GM21529 (cell line): ENCODE results near the gene CPSF4.
"Not testable (repeated sequence)": the region's sequence is repeated elsewhere in the genome, so short reads cannot be mapped to it uniquely, and the experiment has no call there.

ENCODE experiments used
- ATAC-seq: cut with Tn5 transposase; IDR thresholded peaks from one replicate; pipeline ENCODE4 v1.9.1; 2021; ENCODE audit not compliant: unreplicated experiment

CPSF4 gene

DNA sequence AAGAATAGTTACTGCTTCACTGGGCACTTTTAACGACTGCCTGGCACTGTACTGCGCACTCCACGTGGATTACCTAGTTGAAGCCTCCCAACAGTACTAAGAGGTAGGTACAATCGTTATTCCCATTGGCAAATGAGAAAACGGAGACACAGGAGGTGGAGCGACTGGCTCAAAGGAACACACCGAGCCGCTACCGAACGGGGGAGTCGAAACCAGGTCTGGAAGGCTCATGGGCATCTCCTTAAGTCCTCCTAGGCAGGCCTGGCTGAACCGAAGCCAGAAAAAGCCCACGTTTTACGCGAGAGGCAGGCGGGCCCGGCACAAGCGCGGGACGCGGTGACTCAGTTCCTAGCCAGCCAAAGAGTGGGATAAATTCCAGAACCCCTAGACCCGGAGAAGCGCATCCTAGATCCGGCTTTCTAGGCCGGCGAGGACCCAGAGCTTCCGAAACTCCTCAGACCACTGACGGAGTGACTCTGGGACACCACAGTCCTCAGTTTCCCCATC lies 30.8 kb upstream of the CPSF4 start:
- ATAC-seq, result no peak

- ATAC-seq, result peak; percentile 73
Observed at GRCh38 chr7:99408379-99409191, 30.2 kb upstream of the CPSF4 start, which contains the start of the genes BUD31 and PDAP1. TSS of gene BUD31 (plus strand) at chr7:99408969. CDS start at chr7:99411093, 2,124 bp downstream. TSS of gene PDAP1 (minus strand) at chr7:99408597. CDS start at chr7:99408548, 49 bp downstream.

GRCh38 chr7:99409192-99409572 lies 29.6 kb upstream of the CPSF4 start:
- ATAC-seq, result peak; percentile 6

DNA sequence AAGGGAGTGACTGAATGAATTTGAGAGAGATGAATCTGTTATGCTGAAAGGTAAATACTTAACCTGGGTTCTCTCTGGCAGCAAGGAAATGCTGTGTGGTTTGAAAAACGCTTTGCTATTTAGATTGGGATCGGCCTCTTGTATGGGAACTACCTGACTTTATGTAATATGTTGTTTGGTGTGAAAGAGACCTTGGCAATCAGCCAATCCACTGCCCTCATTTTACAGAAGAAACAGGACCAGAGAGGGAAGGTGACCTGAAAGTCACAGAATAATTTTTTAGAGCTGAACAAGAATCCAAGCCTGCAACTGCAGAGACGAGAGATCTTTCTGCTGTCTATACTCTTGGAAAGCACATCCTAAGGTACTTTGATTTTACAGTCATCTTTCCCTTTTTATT lies 28.9 kb upstream of the CPSF4 start:
- ATAC-seq, result no peak

GRCh38 chr7:99410635-99411034 lies 28.1 kb upstream of the CPSF4 start:
- ATAC-seq, result no peak

GRCh38 chr7:99415513-99416127 lies 23.1 kb upstream of the CPSF4 start:
- ATAC-seq, result not testable (repeated sequence)

- ATAC-seq, result no peak
Observed at GRCh38 chr7:99418260-99418659, 20.5 kb upstream of the CPSF4 start.

DNA sequence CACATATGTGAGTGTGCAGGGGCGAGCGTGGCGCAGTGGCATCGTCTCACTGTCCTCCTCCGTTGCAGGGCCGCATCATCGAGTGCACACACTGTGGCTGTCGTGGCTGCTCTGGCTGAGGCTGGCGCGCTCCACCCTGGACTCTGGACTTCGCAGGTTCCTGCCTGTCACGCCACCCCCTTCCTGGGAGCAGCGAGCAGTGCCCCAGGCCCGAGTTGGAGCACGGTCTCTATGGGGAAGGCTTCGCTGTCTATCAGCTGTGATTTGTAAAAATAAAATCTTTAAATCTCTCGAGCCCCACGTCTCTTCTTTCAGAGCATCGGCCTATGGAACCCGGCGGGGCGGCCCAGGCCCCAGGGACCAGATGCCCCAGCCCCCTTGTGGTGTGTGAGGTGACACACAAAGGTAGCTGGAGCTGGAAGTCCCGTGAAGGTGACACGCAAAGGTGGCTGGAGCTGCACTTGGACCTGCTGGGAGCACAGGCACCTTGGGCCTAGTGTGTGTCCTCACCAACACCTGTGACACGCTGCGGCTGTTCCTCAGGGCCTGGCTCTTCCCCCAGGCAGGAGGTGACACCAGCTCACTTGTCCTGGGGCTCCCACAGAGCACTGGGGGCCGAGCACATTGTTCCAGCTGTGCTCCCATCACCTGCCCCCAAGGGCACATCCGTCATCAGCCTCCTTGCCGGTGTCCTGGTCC lies 19.3 kb upstream of the CPSF4 start:
- ATAC-seq, result no peak

DNA sequence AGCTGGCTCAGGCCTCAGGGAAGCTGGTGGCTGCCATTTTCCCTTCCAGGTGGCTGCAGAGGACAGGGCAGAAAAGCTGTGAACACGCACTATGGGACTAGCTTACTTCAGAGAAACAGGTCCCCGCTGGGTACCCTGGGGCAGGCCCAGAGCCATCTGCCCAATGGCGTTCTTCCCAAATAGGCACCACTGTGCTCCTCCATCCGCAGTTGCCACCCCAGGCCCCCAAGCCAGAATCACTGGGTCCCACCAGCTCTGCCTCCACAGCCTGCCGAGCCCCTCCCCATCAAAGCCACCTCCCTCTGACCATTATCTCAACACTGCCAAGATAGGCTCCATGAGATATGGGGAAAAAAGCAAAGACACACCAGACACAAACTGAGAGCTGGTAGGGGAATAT lies 18.5 kb upstream of the CPSF4 start:
- no peak for ATAC-seq

DNA sequence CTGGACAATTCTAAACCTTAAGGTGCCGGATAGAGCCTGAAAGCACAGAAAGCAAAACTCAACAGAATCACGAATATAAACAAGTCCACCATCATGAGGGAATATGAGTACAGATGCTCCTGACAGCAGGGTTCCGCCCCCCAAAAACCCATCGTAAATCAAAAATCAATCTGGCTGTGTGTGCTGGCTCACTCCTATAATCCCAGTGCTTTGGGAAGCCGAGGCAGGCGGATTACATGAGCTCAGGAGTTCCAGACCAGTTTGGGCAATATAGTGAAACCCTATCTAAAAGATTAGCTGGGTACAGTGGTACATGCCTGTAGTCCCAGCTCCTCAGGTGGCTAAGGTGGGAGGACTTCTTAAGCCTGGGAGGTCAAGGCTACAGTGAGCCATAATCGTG lies 17.8 kb upstream of the CPSF4 start:
- no peak for ATAC-seq

DNA sequence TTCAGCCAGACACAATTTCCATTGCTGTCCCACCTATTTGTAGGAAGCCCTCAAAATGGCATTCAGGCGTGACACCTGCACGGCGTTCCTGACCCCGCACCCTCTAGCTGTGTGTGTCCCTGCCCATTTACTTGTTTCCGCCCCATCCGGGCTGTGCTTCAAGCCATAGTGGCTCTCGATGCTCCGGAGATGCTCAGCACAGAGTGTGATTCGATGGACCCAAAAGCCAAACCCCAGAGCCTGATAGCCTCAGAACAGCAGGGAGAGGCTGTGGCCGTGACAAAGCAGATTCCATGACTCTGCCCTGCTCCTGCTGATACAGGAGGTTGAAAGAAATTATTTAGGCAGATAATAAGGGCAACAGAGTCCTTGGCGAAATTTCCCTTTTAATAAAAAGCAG lies 16.6 kb upstream of the CPSF4 start:
- ATAC-seq, result no peak

DNA sequence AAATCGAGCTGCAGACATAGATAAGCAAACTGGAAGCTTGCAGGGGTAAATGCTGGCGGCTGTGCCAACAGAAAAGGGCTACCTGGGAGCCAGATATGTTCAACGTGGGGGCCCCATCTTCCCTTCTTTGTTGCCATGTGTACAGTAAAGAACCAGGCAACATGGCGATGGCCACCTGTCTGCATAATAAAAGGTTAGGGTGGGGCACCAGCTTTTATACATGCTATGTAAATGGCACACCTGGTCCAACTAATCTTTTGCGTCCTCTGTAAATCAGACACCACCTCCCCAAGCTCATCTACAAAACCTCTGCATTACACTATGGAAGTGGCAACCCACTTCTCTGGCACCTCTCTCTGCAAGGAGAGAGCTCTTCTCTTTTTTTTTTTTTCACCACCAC lies 16.1 kb upstream of the CPSF4 start:
- no peak for ATAC-seq

- no peak for ATAC-seq
Observed at GRCh38 chr7:99424932-99425730, 13.6 kb upstream of the CPSF4 start.

GRCh38 chr7:99428972-99429566 lies 9.7 kb upstream of the CPSF4 start:
- ATAC-seq, result no peak

DNA sequence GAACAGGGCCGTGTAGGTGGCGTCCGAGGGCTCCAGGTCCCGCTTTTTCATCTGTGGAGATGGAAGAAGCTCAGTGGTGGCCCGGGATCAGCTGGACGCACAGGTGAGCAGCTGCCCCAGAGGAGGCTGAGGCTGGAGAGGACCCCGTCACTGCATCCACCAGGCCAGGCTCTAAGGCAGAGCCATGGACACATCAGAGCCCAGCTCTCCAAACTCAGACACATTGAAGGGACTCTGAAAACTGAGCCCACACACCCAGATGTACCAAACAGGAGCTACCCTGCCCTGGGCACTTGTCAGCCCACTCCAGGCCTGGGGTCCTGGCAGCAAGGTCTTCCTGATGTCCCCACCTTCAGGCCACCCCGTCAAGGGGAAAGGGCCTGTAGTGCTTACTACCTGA lies 9.0 kb upstream of the CPSF4 start:
- ATAC-seq, result no peak

DNA sequence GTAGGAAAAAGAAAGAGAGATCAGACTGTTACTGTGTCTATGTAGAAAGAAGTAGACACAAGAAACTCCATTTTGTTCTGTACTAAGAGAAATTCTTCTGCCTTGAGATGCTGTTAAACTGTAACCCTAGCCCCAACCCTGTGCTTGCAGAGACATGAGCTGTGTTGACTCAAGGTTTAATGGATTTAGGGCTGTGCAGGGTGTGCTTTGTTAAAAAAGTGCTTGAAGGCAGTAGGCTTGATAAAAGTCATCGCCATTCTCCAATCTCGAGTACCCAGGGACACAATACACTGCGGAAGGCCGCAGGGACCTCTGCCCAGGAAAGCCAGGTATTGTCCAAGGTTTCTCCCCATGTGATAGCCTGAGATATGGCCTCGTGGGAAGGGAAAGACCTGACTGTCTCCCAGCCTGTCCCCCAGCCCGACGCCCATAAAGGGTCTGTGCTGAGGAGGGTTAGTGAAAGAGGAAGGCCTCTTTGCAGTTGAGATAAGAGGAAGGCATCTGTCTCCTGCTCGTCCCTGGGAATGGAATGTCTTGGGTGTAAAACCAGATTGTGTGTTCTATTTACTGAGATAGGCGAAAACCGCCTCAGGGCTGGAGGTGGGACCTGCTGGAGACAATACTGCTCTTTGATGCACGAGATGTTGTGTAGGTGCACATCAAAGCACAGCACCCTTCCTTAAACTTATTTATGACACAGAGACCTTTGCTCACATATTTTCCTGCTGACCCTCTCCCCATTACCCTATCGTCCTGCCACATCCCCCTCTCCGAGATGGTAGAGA lies 6.8 kb upstream of the CPSF4 start:
- not testable (repeated sequence) for ATAC-seq

- no peak for ATAC-seq
Observed at GRCh38 chr7:99433158-99433557, 5.6 kb upstream of the CPSF4 start.

- no peak for ATAC-seq
Observed at GRCh38 chr7:99437946-99438572, 684 bp upstream of the CPSF4 start.

- no peak for ATAC-seq
Observed at GRCh38 chr7:99440195-99440594, 1.5 kb downstream of the CPSF4 start.
